Retinal pigment epithelial cell (primary cell): ENCODE data around the gene DUSP16.

ENCODE experiments used
- DNase-seq: peaks from one replicate; pipeline ENCODE4 v3.0.0-alpha.2; 2010; ENCODE audit warnings: low read depth
- H3K4me3 ChIP-seq: 2 replicates; pipeline ENCODE4 v1.5.1; 2011; ENCODE audit warnings: mild to moderate bottlenecking, low read length, control low read depth, moderate library complexity
- TF ChIP-seq, protein P1 (sequence below): conservative IDR thresholded peaks from 2 replicates; pipeline ENCODE4 v1.5.1; 2011; ENCODE audit warnings: low read depth, low read length, control low read depth, inconsistent platforms

The DUSP16 gene

DNA sequence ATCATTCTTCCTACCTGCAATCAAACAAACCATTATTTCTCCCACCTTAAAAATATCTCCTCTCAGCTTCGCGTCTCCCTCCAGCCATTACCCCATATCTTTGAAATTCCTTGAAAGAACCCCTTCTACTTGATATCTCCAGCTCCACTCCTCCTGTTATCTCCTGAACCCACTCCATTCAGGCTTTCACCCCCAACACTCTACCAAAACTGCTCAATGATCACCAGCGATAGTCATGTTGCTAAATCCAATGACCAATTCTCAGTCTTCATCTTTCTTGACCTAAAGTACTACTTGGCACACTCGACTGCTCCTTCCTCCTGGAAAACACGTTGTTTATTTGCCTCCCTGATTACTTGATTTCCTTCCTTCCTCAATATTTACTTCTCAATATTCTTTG, 70.1 kb downstream of the DUSP16 start:
- DNase-seq, result no peak
- H3K4me3 ChIP-seq, result no peak overlapping the region
- TF ChIP-seq, protein P1, sequence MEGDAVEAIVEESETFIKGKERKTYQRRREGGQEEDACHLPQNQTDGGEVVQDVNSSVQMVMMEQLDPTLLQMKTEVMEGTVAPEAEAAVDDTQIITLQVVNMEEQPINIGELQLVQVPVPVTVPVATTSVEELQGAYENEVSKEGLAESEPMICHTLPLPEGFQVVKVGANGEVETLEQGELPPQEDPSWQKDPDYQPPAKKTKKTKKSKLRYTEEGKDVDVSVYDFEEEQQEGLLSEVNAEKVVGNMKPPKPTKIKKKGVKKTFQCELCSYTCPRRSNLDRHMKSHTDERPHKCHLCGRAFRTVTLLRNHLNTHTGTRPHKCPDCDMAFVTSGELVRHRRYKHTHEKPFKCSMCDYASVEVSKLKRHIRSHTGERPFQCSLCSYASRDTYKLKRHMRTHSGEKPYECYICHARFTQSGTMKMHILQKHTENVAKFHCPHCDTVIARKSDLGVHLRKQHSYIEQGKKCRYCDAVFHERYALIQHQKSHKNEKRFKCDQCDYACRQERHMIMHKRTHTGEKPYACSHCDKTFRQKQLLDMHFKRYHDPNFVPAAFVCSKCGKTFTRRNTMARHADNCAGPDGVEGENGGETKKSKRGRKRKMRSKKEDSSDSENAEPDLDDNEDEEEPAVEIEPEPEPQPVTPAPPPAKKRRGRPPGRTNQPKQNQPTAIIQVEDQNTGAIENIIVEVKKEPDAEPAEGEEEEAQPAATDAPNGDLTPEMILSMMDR, result no peak

GRCh38 chr12:12491606-12492005, 71.1 kb downstream of the DUSP16 start:
- DNase-seq, result no peak
- no peak overlapping the region for H3K4me3 ChIP-seq
- TF ChIP-seq, protein P1, result no peak

DNA sequence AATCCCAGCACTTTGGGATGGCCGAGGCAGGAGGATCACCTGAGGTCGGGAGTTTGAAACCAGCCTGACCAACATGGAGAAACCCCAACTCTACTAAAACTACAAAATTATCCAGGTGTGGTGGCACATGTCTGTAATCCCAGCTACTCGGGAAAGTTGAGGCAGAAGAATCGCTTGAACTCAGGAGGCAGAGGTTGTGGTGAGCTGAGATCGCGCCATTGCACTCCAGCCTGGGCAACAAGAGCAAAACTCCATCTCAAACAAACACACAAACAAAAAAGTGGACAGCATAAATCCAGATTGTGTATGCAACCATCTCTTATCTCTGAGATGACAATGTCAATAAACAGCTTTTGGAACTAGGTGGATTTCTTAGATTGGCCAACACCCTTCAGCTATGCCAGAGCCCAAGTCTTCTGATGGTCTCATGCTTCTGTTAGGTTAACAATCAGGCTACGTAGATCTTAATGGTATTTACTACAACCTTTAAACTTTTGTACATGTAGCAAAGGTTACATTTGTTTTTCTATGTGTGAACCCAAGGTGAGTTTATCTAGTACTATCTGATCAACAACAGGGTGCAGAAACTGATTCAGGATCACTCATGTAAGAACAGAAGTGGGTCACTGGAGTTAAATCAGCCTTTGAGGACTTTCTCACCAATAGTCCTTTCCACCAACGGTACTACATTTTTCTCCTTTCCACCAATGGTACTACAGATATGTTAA, 73.7 kb downstream of the DUSP16 start:
- H3K4me3 ChIP-seq, result no peak overlapping the region
- TF ChIP-seq, protein P1, result no peak
- no peak for DNase-seq

DNA sequence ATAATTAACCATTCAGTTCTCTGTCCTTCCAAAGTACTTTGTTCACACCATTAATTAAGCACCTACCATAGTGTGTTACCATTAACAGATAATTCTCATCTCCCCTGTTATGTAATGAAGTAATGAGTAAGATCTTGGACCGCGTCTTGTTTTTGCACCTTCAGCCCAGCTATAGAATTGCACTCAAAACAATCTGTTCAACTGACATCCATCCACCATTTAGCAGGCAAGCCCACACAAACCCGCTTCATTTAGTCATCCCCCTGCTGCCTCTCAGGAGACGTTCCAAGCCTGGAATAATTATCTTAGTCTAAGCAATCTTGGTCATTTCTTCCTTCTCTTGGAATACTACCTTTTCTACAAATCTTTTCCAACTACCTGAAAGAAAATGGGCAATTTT, 74.4 kb downstream of the DUSP16 start:
- no peak overlapping the region for H3K4me3 ChIP-seq
- TF ChIP-seq, protein P1, result no peak
- DNase-seq, result no peak

DNA sequence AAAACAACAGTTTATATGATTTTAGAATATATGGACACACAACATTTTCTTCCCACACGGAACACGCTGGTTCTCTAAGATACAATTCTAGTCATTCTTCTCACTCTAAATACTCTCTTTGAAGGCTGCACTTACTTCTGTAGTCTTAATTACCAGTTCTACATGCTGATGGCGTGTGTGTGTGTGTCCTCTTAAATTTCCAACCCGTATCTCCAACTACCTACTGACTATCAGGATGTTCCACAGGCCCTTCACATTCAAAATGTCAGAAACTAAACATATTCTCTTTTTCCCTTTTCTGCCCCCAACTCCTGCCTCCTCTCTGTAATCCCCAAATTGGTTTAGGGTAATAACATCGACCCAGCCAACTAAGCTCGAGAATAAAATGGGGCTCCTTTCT, 75.2 kb downstream of the DUSP16 start:
- TF ChIP-seq, protein P1, result no peak
- no peak for DNase-seq

GRCh38 chr12:12486661-12487240, 75.9 kb downstream of the DUSP16 start:
- DNase-seq, result peak; percentile 24
- TF ChIP-seq, protein P1, result no peak
- H3K4me3 ChIP-seq, result no peak overlapping the region

More for the DNA sequence above, 75.2 kb downstream of the DUSP16 start:
- no peak overlapping the region for H3K4me3 ChIP-seq

GRCh38 chr12:12483438-12483837, 79.2 kb downstream of the DUSP16 start:
- H3K4me3 ChIP-seq, result no peak overlapping the region
- TF ChIP-seq, protein P1, result no peak
- no peak for DNase-seq
